ENCODE measurements around the gene VGF. TPM values are rescaled to one million over a fixed set of nuclear protein-coding genes. Genes with fewer than 3 reads are reported as not detected.

The VGF gene
- total and polyA plus RNA-seq, 12 donors = 0.97 to 14.3 (median 4.6) TPM; not detected in 3

DNA sequence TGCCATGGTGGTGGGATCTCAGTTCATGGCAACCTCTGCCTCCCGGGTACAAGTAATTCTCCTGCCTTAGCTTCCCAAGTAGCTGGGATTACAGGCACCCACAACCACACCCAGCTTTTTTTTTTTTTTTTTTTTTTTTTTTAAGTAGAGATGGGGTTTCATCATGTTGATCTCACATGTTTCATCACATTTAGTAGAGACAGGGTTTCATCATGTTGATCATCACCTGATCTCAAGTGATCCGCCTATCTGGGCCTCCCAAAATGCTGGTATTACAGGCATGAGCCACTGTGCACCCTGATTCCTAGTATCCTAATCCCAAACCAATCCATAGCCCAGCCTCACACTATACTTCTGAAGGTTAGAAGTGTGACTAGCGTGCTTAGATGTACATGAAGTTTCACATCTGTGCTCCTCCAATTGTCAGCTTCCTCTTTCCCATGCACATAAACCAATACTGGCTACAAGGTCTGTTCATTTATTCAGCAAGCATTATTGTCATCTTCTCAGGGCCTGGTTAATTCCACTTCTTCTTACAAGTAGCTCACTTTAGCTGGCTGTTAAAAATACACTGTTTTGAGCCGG is 21.6 kb upstream of the VGF start:
- no peaks in the 10 kb centered on the region for H3K9me3 ChIP-seq (replicated peaks in 1 of 3)
- DNase-seq = no peak

DNA sequence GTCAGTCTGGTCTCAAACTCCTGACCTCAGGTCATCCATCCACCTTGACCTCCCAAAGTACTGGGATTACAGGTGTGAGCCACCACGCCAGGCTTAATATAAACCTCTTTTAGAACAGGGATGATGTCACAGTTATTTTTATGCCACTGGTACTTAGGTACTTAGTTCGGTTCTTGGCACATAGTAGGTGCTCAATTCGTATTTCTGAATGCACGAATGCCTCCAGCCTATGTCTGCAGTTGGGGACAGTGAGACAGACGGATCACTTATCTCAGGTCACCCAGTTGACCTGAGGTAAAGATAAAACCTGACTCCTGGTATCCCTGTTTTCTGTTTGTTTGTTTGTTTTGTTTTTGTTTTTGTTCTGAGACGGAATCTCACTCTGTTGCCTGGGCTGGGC is 20.8 kb upstream of the VGF start:
- 43 to 68% (median 55%) methylated on average over 6 of the region's 6 CpGs for WGBS, 4 donors
- Histone ChIP-seq H3K36me3 (replicated peaks in 1 of 2) (no peaks in the 10 kb centered on the region), H3K27me3 (peaks cover 11% of the 10 kb centered on the region), H3K4me1 (replicated peaks in 1 of 2) (no peaks in the 10 kb centered on the region), H3K27ac (no peak overlapping the region), H3K9me3 (replicated peaks in 1 of 3) (no peaks in the 10 kb centered on the region), H3K4me3 (no peak overlapping the region)
- TF ChIP-seq, protein P1, sequence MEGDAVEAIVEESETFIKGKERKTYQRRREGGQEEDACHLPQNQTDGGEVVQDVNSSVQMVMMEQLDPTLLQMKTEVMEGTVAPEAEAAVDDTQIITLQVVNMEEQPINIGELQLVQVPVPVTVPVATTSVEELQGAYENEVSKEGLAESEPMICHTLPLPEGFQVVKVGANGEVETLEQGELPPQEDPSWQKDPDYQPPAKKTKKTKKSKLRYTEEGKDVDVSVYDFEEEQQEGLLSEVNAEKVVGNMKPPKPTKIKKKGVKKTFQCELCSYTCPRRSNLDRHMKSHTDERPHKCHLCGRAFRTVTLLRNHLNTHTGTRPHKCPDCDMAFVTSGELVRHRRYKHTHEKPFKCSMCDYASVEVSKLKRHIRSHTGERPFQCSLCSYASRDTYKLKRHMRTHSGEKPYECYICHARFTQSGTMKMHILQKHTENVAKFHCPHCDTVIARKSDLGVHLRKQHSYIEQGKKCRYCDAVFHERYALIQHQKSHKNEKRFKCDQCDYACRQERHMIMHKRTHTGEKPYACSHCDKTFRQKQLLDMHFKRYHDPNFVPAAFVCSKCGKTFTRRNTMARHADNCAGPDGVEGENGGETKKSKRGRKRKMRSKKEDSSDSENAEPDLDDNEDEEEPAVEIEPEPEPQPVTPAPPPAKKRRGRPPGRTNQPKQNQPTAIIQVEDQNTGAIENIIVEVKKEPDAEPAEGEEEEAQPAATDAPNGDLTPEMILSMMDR (IDR thresholded peaks at IDR 0.05) = no peak
- no peak for TF ChIP-seq POLR2A (IDR thresholded peaks at IDR 0.05)
- intact Hi-C loops (cut with DNase I) = no loop called here
- DNase-seq = no peak

More for the DNA sequence above, 21.6 kb upstream of the VGF start:
- H3K27ac ChIP-seq = no peak overlapping the region
- no peaks in the 10 kb centered on the region for H3K36me3 ChIP-seq (replicated peaks in 1 of 2)
- WGBS, 4 donors = 61 to 84% (median 77%) methylated on average over 3 to 4 of the region's 4 CpGs
- intact Hi-C loops (cut with DNase I) = no loop called here
- H3K27me3 ChIP-seq = peaks cover 8% of the 10 kb centered on the region
- no peak for TF ChIP-seq POLR2A (IDR thresholded peaks at IDR 0.05)
- TF ChIP-seq, protein P1 (IDR thresholded peaks at IDR 0.05) = no peak
- no peak overlapping the region for H3K4me3 ChIP-seq
- H3K4me1 ChIP-seq (replicated peaks in 1 of 2) = no peaks in the 10 kb centered on the region

DNA sequence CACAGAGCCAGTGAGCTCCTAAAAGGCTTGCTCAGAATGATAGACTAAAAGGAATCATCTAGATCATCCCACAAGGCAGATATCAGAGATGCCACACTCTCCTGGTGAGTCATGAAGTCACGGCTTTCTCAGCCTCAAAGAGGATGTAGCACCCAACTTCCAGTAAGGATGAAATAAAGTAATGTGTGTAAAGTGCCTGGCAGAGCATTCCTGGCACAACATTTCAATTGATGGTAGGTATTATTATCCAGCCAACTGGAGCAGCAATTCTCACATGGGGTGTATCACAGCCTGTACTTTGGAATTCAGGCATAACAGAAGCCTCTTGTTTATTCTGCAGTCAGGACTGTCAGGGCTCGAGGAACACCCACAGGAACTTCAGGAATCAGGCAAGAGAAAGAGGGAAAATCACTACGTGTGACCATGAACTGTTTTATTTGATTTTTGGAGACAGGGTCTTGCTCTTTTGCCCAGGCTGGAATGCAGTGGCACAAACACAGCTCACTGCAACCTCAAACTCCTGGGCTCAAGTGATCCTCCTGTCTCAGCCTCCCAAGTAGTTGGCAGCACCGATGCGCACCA is 20.0 kb upstream of the VGF start:
- Histone ChIP-seq H3K4me3 (no peak overlapping the region), H3K27me3 (peaks cover 20% of the 10 kb centered on the region), H3K36me3 (replicated peaks in 1 of 2) (no peaks in the 10 kb centered on the region), H3K4me1 (replicated peaks in 1 of 2) (no peaks in the 10 kb centered on the region), H3K9me3 (replicated peaks in 1 of 3) (no peaks in the 10 kb centered on the region), H3K27ac (no peak overlapping the region)
- DNase-seq = no peak
- no peak for TF ChIP-seq POLR2A (IDR thresholded peaks at IDR 0.05)
- TF ChIP-seq, protein P1 (IDR thresholded peaks at IDR 0.05) = no peak
- 37 to 54% (median 51%) methylated on average over 5 of the region's 5 CpGs for WGBS, 4 donors
- intact Hi-C loops (cut with DNase I) = no loop called here

DNA sequence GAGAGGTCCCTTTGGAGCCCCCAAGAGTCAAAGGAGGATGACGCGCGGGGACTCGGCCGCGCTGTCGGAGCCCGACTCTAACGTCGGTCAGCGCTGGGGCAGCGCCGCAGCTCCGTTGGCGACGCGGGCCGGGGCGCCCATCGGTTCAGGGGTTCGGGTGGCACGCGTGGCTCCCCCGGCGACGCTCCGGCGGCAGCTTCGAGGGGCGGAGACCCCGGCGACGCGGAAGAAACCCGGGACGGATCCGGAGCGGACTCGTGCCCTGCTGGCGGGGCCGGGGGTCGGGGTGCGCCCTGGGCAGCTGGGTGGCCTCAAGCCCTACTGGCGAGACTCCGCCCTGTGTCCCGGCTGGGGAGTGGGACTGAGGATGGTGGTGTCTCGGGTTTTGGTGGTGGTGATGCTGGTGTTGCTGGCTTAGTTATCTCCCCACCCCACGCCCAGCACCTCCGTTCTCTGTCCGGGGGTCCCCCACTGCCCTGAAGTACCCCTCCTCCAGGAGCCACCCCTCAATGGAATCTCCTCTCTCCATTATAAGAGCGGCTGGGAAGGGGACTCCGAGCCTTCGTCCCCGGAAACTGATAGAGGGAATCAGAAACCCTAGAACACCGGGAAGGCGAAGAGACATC is 14.9 kb upstream of the VGF start, which contains the start of gene NAT16:
TSS of gene NAT16 (minus strand) at position 164 of the 626 bp plus-strand sequence. CDS start 5,486 bp downstream, outside the sequence.
- DNase-seq = no peak
- no peaks in the 10 kb centered on the region for H3K36me3 ChIP-seq (replicated peaks in 1 of 2)
- H3K27ac ChIP-seq = no peak within 1 kb of the TSS
- H3K4me3 ChIP-seq = no peak within 1 kb of the TSS
- peaks cover 0 to 5% of the 10 kb centered on the region in 2 donors for H3K4me1 ChIP-seq (replicated peaks in 1 of 2)
- no peaks in the 10 kb centered on the region for H3K9me3 ChIP-seq (replicated peaks in 1 of 3)
- TF ChIP-seq, protein P1 (IDR thresholded peaks at IDR 0.05) = no peak
- intact Hi-C loops (cut with DNase I) = loop anchor here in 1 of 2 donors (5.0 kb wide), 1 partner anchor 52 kb away; no protein-coding TSS in a partner anchor
- peaks cover 59% of the 10 kb centered on the region for H3K27me3 ChIP-seq
- WGBS, 4 donors = 3 to 5% (median 4%) methylated on average over 14 to 56 of the region's 56 CpGs
